Hepatocyte (in vitro differentiated cells): ENCODE measurements around the gene KCNK1. TPM values are rescaled to one million over a fixed set of nuclear protein-coding genes. Genes with fewer than 3 reads are reported as not detected.

Source experiments
- DNase-seq: peaks from one replicate; pipeline ENCODE4 v3.0.0-alpha.2; 2016; ENCODE audit warnings: low spot score
- H2AFZ ChIP-seq: fragments of 200-600 bp; sonication (generic); 2 replicates; pipeline ENCODE4 v1.6.0; 2016; ENCODE audit warnings: antibody characterized with exemption, mild to moderate bottlenecking
- H3K27ac ChIP-seq: fragments of 200-600 bp; sonication (generic); 2 replicates; pipeline ENCODE4 v1.5.1; 2016; ENCODE audit warnings: mild to moderate bottlenecking
- H3K27me3 ChIP-seq: fragments of 200-600 bp; sonication (generic); 2 replicates; pipeline ENCODE4 v1.6.1; 2016
- H3K36me3 ChIP-seq: fragments of 200-600 bp; sonication (generic); replicated peaks from 2 replicates; pipeline ENCODE4 v1.5.1; 2016; ENCODE audit warnings: low read depth; ENCODE audit not compliant: insufficient read depth
- H3K4me1 ChIP-seq: fragments of 200-600 bp; sonication (generic); 2 replicates; pipeline ENCODE4 v1.5.1; 2016; ENCODE audit warnings: mild to moderate bottlenecking, moderate library complexity; ENCODE audit not compliant: insufficient read depth
- H3K4me2 ChIP-seq: fragments of 200-600 bp; sonication (generic); 2 replicates; pipeline ENCODE4 v1.6.0; 2016
- H3K4me3 ChIP-seq: fragments of 200-600 bp; sonication (generic); 2 replicates; pipeline ENCODE4 v1.5.1; 2016; ENCODE audit warnings: mild to moderate bottlenecking
- H3K79me2 ChIP-seq: fragments of 200-600 bp; sonication (generic); 2 replicates; pipeline ENCODE4 v1.6.0; 2017; ENCODE audit warnings: mild to moderate bottlenecking
- H3K9me2 ChIP-seq: fragments of 200-600 bp; sonication (generic); replicated peaks from 2 replicates; pipeline ENCODE4 v1.6.0; 2017; ENCODE audit warnings: mild to moderate bottlenecking; ENCODE audit not compliant: insufficient read depth
- H3K9me3 ChIP-seq: fragments of 200-600 bp; sonication (generic); 2 replicates; pipeline ENCODE4 v1.5.1; 2016; ENCODE audit warnings: low read depth, mild to moderate bottlenecking
- H4K20me1 ChIP-seq: fragments of 200-600 bp; sonication (generic); 2 replicates; pipeline ENCODE4 v1.6.0; 2016; ENCODE audit warnings: mild to moderate bottlenecking; ENCODE audit not compliant: insufficient read depth, poor library complexity, severe bottlenecking
- EZH2 ChIP-seq: fragments of 200-600 bp; sonication (generic); IDR thresholded peaks from 2 replicates; pipeline ENCODE4 v1.6.1; 2016; ENCODE audit warnings: antibody characterized with exemption, mild to moderate bottlenecking, borderline replicate concordance
- EZH2phosphoT487 ChIP-seq: fragments of 200-600 bp; sonication (generic); IDR thresholded peaks from one replicate; pipeline ENCODE4 v1.6.1; 2018; ENCODE audit warnings: antibody characterized with exemption, mild to moderate bottlenecking, low read depth, moderate library complexity; ENCODE audit not compliant: unreplicated experiment, severe bottlenecking
- WGBS: methylation state at CpG from one replicate; pipeline ENCODE4 v1.1.6; 2016; ENCODE audit warnings: low lambda C conversion rate; ENCODE audit errors: missing lambda C conversion rate; 5-methylcytosine and 5-hydroxymethylcytosine counted together
- polyA plus RNA-seq: library from polyadenylated mRNA; unstranded; fragments of >200 nt; fragmentation: Nextera tagmentation; extraction: Ambion mirVana; gene quantifications from 2 replicates; pipeline ENCODE4 v1.2.1, GENCODE V29; 2016
- total RNA-seq: library from RNA; depleted of rRNA; stranded (reverse); fragments of >200 nt; gene quantifications from 2 replicates; pipeline ENCODE4 v1.2.3, GENCODE V29; 2014
- TF ChIP-seq, protein P1 (sequence below): fragments of 200-600 bp; sonication (generic); IDR thresholded peaks from 2 replicates; pipeline ENCODE4 v1.5.1; 2016; ENCODE audit warnings: antibody characterized with exemption, mild to moderate bottlenecking; ENCODE audit not compliant: poor library complexity

The KCNK1 gene
- total and polyA plus RNA-seq, 2 experiments from 2014 or later = 21.4 to 25.9 TPM

DNA sequence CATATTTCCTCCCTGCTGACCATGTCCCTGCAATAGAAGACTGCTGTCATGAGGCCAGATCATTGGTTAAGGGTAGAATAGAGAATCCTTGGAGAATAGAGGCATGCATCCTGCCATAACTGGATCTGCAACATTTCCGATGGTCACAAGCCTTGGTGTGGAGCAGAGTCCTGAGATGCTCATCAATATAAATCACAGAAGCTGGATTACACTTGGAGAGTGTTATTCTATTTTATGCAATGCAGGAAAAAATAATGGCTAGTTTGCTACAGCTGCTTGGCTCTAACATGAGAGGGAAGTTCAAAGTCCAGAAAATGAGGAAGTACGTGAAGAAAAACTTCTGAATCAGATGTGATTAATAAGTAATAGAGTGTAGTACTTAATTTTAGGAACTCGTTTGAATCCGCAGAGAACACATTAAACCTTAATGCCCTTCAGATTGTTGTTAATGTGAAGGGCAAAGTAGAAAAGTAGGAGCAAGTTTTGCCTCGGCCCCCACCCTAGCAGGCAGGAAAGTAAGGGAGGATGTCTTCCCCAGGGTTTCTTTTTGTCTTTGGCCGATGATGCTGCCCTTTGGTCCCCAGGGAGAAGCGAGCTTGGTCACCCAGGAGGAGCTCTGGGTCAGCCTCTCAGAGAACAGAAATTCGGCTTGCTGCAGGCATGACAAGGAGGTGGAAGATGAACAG lies 59.5 kb downstream of the KCNK1 start:
- H3K4me1 ChIP-seq = peaks cover 23% of the 10 kb centered on the region
- DNase-seq = no peak
- no peaks in the 10 kb centered on the region for H3K79me2 ChIP-seq
- no peaks in the 10 kb centered on the region for H3K27me3 ChIP-seq
- H3K27ac ChIP-seq = peak overlapping the region; percentile 82
- TF ChIP-seq EZH2phosphoT487 (no peak), EZH2 (no peak)
- TF ChIP-seq, protein P1, sequence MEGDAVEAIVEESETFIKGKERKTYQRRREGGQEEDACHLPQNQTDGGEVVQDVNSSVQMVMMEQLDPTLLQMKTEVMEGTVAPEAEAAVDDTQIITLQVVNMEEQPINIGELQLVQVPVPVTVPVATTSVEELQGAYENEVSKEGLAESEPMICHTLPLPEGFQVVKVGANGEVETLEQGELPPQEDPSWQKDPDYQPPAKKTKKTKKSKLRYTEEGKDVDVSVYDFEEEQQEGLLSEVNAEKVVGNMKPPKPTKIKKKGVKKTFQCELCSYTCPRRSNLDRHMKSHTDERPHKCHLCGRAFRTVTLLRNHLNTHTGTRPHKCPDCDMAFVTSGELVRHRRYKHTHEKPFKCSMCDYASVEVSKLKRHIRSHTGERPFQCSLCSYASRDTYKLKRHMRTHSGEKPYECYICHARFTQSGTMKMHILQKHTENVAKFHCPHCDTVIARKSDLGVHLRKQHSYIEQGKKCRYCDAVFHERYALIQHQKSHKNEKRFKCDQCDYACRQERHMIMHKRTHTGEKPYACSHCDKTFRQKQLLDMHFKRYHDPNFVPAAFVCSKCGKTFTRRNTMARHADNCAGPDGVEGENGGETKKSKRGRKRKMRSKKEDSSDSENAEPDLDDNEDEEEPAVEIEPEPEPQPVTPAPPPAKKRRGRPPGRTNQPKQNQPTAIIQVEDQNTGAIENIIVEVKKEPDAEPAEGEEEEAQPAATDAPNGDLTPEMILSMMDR = no peak
- no peaks in the 10 kb centered on the region for H3K36me3 ChIP-seq
- H3K9me3 ChIP-seq = no peaks in the 10 kb centered on the region
- no peak overlapping the region for H2AFZ ChIP-seq
- no peak overlapping the region for H3K4me3 ChIP-seq
- 84% methylated on average over 8 of the region's 8 CpGs for WGBS
- no peaks in the 10 kb centered on the region for H4K20me1 ChIP-seq
- peak overlapping the region; percentile 59 for H3K4me2 ChIP-seq
- no peaks in the 10 kb centered on the region for H3K9me2 ChIP-seq

DNA sequence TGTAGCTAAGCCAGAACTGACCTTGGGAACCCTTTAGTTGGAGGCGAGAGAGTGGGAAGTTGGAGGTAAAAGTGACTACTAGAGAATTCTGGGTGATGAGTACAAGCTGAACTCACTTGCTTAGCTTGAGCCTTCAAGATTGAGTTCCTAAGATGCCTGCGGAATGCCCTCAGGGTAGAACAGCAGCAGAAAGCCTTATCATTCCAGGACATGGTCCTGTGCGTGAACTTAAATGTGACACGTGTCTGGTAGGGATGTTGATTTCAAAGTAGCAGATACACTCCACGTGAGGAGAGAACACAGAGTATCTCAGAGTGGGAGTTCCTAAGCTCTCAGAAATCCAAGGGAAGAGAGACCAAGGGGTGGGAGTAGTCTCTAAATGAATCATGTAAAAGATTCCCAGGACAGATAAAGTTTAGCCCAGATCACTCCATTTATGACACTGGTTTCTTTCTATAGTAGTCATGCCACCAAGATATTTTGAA lies 60.1 kb downstream of the KCNK1 start:
- no peaks in the 10 kb centered on the region for H4K20me1 ChIP-seq
- no peak overlapping the region for H3K4me3 ChIP-seq
- WGBS = 57% methylated on average over 5 of the region's 5 CpGs
- DNase-seq = peak; percentile 54
- H2AFZ ChIP-seq = no peak overlapping the region
- H3K4me2 ChIP-seq = peak overlapping the region; percentile 59
- H3K36me3 ChIP-seq = no peaks in the 10 kb centered on the region
- H3K9me2 ChIP-seq = no peaks in the 10 kb centered on the region
- peak overlapping the region; percentile 82 for H3K27ac ChIP-seq
- H3K9me3 ChIP-seq = no peaks in the 10 kb centered on the region
- H3K27me3 ChIP-seq = no peaks in the 10 kb centered on the region
- TF ChIP-seq EZH2phosphoT487 (no peak), EZH2 (no peak)
- TF ChIP-seq, protein P1 = no peak
- no peaks in the 10 kb centered on the region for H3K79me2 ChIP-seq
- peaks cover 23% of the 10 kb centered on the region for H3K4me1 ChIP-seq

DNA sequence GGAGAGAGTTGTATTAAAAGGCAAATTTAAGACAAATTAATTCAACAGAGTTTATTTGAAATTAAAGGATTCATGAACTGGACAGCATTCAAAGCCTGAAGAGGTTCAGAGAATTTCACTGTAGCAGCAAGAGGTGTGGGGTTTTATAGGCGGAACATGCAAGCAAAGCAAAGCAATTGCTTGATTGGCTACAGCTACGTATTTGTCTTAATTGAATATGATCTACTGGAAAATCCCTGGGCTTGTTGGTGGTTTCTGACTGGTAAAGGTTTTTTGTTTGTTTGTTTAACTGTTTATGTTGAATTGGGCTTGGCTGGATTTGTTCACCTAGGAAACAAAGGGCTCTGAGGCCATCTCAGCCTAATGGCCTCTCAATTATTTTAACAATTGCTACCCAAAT lies 61.5 kb downstream of the KCNK1 start:
- H3K79me2 ChIP-seq = no peaks in the 10 kb centered on the region
- no peak overlapping the region for H3K4me2 ChIP-seq
- TF ChIP-seq, protein P1 = no peak
- no peak for TF ChIP-seq EZH2phosphoT487
- peaks cover 23% of the 10 kb centered on the region for H3K4me1 ChIP-seq
- no peaks in the 10 kb centered on the region for H4K20me1 ChIP-seq
- 100% methylated on average over 2 of the region's 2 CpGs for whole genome bisulfite sequencing
- H3K4me3 ChIP-seq = no peak overlapping the region
- H3K27me3 ChIP-seq = no peaks in the 10 kb centered on the region
- no peak overlapping the region for H2AFZ ChIP-seq
- H3K9me2 ChIP-seq = no peaks in the 10 kb centered on the region
- no peaks in the 10 kb centered on the region for H3K9me3 ChIP-seq
- DNase-seq = no peak
- H3K36me3 ChIP-seq = no peaks in the 10 kb centered on the region
- no peak overlapping the region for H3K27ac ChIP-seq
